ENCODE data around the gene L3HYPDH.

L3HYPDH gene

DNA sequence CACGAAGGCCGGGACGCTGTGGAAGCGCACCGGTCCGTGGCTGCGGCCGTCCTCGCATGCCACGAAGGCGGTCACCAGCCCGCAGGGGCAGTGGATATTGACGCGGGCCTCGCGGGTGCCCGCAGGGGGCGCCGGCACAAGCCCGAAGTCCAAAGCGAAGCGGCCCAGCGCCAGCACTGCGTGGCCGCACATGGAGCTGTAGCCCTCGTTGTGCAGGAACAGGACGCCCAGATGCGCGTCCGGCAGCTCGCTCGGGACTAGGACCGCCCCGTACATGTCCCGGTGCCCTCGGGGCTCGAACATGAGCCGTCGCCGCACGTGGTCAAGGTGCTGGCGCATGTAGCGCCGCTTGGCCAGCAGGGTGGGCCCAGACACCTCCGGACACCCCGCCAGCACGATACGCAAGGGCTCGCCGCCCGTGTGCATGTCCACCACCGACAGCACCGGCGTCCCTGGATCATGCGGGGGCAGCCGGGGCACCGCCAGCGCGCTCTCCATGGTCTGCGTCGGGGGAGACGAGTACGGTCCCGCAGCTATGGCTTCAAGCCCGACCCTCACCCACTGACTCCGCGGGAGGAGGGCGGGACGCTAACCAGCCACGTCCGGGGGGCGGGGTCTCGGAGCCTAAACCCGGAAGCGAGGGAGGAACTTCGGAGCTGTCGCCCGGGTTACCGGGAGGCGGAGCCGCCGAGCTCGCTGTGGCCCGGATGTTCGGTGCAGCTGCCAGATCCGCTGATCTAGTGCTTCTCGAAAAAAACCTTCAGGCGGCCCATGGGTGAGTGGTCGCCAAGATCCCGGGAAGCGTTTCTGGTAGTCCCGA lies at the start of gene L3HYPDH, which contains the start of gene JKAMP:
Gene L3HYPDH (minus strand): TSS at position 590 of the 820 bp plus-strand sequence. CDS start 92 bp downstream, at position 498.
Gene JKAMP (plus strand): TSS at position 699 of the 820 bp plus-strand sequence. CDS start 73 bp downstream, at position 772.
- peak; percentile 97 for DNase-seq

DNA sequence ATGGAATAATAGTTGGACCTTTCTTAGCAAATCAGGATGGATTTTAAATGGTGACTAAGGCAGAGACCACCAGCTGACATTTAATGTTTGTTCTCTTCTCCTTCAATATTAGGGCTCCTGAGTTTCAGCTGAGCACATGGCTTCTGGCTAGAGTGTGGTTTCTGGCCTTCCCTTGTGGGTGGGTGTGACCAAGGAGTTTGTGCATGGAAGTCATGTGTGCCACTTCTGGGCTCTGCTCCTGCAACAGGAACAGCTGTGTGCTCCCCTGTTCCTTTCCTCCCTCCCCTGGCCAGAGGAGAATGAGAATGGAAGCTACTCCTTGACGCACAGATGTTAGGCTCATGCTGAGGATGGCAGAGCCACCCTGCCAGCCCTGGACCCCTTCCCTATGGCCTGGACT lies 48.2 kb upstream of the L3HYPDH start:
- DNase-seq = no peak

DNA sequence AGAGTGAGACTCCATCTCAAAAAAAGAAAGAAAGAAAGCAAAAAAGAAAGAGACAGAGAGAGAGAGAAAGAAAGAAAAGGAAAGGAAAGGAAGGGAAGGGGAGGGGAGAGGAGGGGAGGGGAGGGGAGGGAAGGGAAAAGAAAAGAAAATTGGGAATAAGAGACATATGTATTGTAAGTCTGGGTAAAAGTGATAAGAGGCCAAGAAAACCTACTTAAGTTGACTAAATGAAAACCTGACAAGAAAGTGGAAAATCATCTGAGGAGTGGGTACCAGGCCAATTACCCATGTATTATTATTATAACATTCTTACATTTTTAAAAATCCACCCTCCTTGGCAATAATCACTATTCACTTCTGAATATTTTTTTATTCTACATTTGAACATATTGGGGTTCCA lies 46.1 kb upstream of the L3HYPDH start:
- no peak for DNase-seq

DNA sequence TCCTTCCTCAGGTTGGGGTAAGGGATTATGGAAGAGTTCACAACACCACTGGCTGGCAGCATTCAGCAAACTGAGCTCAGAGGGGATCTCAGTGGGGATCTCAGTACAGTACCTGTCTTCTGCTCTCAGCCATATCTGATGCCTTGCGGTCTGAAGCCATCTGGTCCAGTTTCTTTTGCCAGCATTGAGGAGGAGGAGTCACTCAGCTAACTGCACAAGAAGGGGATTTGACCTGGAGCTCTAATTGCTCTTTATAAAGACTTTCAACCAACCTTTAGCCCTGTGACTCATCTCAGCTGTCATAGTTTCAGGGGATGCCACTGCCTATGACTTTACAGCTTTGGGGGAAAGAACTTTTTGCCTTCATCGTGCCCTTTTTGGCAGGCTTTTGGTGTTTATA lies 45.0 kb upstream of the L3HYPDH start:
- peak; percentile 14 for DNase-seq

DNA sequence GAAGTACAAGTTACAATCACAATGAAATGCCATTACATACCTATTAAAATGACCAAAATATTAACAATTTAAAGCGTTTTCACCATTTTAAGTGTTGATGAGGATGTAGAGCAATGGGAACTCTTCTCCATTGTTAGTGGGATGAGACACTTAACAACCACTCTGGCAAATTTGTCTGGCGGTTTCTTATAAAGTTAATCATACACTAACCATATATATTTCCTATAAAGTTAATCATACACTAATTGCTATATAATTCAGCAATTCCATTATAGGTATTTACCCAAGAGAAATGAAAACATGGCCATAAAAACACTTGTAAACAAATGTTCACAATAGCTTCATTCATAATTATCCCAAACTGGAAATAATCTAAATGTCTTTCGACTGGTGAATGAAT lies 36.0 kb upstream of the L3HYPDH start:
- no peak for DNase-seq

DNA sequence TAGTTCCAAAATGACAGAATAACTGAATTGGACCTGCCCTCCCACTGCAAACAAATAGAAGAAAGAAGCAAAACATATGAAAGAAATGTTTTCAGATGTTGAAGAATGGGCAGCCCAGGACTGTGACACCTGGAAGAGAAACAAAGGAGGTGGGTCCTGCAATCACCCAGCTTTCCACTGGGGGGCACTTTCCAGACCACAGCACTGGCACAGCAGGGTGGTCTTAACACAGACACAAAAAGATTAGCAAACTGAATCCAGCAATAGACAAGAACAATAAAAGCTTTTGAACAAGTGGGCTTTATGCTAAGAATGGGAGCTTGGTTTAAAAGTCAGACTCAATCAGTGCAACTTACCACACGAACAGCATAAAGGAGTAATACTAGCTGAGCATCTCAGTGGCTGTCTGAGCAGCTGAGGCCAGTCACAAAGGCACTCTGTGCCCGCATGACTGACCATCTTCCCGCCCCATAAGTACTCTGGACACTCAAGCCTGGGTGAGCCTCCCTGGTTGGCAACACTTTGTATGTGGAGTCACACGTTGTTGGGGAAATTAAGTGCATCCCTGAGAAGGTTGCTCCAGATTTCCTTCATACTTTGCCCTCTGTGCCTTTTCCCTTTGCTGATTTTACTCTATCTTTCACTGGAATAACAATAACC lies 27.8 kb upstream of the L3HYPDH start:
- peak; percentile 59 for DNase-seq

DNA sequence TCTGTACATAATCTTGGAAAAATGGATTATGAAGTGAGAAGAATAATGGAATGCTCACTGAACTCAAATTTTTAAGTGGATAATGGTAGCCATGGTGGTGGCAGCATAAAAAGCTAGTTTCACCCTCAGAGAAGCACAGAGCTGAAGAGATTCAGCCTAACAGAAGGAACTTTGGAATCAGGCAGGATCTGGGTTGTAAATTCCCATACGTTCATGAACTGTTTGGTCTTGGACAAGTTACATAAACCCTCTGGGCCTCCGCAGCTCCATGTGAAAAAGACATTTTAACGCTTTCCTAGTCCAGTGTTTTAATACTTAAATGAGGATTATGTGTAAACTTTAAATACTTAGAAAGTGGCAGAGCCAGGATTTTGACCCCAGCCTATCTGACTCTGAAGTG lies 26.8 kb upstream of the L3HYPDH start:
- no peak for DNase-seq

DNA sequence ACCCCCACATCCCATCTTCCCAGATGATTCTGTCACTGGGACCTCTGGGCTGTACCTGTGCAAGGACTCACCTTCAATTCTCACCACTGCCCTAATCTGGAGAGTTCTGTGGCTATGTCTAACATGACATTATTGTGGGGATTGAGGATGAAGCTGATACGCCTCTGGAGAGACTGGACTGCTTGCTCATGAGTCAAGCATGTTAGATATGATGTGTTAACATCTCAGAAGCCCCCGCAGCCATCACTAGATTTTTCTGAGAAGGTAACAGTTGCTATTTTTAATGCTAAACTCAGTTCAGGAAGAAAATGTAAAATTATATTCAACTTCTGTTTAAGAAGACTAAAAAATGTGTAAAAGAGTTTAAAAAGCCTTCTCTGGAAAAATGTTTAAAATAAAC lies 25.8 kb upstream of the L3HYPDH start:
- no peak for DNase-seq

DNA sequence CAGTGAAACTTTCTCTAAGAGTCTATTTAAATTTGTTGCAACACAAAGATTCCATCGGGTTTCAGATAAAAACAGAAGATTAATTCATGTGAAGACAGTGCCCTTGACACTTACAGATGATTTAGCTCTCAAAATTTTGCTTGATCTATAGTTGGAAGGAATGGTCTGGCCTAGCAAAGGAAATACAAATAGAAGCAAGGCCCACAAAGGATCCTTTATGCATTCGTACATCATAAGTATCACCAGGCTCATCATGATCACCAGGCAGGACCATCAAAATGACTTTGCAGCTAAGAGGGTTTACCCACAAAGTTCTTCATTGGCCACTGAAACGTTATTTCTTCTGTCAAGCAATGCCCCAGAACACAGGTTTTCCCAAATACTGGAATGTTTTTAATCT lies 24.9 kb upstream of the L3HYPDH start:
- no peak for DNase-seq

DNA sequence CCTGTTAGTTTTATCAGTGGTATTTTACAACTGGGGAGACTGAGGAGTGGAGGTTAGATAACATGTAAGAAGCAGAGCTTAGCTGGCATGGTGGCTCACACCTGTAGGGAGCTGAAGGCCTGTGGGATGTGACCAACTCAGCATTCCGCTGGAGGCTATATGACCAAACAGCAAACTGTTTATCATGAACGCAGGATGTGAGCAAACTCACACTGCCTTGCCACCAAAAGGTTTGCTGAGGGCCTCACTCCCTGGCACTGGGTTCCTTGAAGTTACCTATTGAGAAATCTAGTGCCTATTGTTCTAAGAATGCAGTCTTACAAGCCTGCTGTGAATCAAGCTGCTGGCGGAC lies 23.5 kb upstream of the L3HYPDH start:
- no peak for DNase-seq

DNA sequence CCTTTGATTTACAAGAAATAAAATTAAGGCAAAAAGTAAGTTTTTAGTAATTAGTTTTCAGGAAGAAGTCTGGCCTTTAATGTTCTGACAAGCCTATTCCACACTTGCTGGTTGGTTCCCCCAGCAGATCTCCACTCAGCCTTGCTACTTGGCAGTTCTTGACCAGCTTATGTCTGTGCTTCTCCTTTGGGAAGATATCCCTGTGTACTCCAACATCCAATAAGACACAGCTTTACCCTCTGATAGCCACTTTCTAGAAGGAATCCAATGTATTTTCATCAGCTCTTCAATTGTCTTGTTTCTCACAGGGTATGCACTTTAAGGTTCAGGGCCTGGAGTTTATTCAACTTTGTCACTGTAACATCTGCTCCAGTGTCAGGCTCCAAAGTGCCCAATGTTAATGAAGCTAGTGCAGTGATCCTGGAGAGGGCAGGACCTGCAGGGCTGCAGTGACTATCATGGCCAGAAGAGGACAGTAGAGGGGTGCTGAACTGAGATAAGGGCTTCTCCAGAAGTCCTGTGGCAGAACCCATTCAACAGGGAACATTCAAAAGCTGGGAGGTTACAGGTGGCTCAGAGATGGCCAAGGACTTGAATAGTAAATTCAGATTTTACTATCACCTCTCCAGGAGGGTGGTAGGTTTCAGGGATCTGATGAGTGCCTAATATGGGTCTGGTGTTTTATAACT lies 23.0 kb upstream of the L3HYPDH start:
- DNase-seq = peak; percentile 80

DNA sequence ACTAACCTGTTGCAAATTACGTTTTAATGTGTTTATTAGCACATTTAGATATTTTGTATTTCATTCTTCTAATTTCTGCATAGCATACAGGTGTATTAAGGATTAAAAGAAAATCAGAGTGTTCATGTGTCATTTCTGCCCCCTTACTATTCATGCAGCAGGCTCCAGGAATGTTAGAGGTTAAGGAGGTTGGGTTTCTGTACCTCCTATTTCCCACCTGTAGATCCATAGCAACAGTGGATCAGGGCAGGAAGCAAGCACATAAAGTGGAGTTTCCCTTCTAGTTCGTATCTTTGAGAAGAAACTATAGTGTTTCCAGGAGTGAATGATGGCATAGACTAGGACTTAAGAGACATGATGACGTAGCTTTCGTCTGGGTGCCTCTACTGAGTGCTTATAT lies 19.0 kb upstream of the L3HYPDH start:
- DNase-seq = no peak

DNA sequence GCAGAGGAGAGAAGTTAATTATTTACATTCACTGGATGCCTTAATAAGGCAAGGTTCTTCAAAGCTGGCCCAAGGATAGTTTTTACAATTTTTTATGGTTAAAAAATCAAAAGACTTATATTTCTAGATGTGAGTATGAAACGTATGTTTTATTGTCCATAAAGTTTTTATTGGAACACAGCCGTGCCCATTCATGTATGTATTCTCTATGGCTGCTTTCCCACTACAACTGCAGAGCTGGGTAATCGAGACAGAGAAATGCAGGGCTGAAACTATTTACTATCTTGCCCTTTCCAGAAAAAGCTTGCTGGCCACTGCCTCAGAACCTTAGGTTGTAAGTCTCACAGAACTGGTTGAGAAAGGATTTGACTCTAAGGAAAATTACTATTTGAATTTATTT lies 16.5 kb upstream of the L3HYPDH start:
- no peak for DNase-seq

DNA sequence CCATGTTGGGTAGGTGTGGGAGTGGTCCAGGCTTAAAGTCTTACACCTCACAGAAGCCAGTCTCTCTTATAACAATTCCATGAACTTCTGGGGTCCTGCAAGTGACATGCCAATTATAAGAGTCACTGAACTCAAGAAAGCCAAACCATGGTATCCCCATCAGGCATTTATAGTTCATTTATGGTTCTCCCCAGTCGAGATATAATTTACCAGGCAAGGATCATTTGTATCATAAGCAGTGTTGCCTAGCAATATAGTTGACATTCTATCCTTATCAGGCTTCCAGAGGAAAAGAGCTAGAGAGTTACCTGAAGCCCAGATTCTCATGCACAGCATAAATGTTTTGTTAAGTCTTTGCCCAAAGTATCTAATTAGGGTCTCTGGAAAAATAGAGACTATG lies 8.2 kb upstream of the L3HYPDH start:
- DNase-seq = no peak

DNA sequence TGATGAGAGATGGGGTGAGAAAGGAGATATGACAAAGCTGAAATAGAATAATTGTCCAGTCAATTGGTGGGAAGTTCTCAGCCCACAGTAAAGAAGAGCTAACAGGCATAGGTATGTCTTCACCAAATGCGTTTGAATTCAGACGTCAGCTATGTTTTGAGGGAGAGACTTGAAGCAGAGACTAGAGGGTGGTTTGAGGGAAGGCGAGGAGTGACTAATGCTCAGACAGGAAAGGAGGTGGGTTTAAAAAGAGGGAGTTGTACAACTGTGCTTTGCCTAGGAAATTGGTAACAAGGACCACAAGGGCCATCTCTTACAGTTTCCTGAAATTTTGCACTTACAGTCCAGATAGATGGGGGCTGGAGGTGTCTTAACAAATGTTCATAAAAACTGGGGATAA lies 6.5 kb upstream of the L3HYPDH start:
- DNase-seq = no peak

DNA sequence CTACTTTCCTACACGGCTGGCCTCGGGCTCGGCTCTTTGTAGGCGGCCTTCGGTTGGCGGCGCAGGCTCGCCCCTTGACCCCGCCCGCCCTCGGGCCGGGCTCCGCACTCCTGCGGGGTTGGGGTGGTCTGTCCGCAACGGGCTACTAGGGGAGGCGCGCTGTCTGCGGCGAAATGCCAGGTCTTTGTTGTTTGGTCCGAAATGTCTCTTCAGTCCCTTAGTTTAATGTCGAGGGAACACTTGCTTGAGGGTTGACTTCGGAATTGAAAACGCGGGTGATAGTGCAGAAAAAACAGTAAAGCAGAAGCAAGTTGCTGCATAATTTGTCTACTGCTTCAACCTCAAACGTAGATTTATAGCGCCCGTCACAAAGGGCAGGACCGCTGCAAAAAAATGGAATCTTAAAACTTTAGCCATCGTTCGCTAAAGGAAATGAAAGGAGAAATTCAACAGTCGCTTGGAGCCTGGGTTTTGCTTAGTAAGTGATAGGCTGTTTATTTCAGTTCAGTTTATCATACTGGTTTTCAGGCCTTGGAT lies 499 bp upstream of the L3HYPDH start:
- no peak for DNase-seq

DNA sequence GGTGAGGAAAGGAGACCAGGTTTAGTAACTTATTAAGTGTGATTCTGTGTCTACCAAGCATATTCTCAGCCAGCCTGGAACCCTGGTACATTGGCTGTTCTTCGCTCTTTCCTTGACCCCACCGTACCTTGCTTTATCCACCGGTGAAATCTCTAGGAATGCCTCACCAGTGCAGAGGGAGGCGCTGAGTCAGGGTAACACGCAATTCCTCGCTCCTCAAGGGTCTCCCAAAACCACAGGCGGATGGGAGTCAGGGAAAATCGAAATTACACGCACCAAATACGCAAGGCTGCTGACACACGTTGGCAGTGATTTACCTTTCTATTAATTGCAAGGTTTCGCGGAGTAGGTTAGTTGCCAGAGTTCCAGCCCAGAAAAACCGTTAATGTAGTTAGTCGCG lies 845 bp downstream of the L3HYPDH start:
- DNase-seq = peak; percentile 44

DNA sequence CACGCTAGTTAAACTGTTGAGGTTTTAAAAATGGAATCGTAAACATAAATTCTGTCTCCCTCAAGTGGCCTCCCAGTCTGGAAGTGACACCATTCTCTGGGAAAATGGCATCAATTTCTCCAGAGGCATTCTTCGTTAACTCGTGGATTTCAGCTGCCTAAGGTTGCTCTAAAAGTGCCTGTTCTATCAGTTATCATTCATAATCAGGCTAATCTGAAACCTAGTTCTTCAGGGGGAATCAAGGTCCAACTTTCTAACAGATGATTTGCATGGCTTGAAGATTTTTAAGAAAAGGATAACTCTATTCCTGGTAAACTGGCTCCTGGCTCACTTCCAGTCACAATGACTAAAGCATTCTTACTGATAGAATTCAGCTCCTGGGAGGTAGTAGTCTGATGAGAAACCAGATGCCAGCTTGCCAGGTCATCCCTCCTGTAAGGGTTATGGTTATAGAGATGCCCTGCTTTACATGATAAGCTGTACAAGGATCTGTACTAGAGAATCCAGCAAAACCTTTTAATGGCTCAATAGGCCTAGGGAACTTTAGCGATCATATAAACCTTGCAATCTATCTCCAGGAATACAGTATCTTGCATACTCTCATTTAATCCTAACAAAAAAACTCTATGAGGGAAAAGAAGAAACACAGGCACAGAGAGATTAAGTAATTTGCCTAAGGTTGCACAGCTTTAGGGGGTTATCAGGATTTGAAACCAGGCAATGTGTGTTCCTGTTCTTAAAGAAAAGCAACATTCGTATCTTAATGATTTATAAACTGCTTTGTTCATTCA lies 1.5 kb downstream of the L3HYPDH start:
- DNase-seq = no peak

DNA sequence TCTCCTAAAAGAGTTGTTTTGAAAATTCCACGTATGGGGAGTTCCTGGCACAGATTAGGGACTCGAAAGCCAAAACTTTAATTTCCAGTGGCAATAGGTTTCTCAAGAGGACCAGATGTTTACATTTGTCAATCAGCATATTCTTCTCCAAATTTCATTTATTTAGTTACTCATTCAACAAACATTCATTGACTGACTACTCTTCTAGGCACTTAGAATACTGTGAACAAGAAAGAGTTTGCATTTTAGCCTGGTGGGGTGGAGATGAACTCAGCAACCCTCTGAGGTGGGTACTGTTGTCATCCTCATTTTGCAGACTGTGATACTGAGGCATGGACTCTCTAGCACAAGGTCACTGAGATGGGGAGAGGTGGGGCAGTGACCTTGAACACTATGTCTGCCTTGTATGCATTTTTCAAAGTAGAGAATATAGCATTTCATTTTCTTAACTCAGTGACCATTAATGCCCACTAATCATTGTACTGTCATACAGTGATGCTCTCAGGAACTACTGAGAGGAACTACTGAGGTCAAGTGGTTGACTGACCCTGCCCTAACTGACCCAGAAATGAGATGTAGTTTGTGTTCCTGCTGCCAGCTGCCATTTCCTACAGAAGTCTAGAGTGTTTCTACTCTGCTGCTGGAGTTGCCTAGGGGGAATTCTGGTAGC lies 2.2 kb downstream of the L3HYPDH start:
- no peak for DNase-seq

DNA sequence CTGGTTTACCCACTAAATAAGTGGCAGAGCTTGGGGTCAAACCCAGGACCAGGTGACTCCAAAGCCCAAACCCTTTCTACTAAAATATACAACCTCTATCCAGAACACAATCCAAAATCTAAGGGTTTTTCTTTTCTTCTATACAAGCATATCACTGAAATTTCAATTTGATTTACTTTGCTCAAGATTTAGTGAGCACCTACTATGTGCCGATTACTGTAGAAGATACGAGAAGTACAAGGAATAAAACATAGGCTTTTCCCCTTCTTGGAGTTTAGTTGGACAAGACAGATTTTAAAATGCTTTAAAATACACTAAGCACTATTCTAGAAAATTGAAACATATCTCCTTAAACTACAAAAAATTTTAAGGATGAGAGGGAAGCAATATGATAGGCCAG lies 2.8 kb downstream of the L3HYPDH start:
- DNase-seq = no peak

DNA sequence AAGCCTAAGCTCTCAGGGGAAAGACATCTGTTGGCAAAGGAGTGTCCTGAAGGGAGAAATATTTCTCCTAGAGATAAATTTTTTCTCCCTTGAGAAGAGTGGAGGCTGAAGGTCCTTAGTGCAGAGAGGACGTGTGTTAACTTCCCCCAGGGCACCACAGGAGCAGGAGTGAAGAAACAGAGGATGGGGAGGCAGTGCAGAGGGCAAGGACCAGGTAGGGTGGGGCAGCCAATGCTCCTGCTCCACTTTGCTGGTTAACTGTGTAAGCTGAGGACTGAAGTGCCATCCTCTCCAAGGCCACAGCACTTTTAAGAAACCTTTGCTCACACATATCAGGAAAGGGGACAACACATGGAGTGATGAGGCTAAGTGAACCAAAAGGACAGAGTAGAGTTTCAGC lies 4.0 kb downstream of the L3HYPDH start:
- no peak for DNase-seq

DNA sequence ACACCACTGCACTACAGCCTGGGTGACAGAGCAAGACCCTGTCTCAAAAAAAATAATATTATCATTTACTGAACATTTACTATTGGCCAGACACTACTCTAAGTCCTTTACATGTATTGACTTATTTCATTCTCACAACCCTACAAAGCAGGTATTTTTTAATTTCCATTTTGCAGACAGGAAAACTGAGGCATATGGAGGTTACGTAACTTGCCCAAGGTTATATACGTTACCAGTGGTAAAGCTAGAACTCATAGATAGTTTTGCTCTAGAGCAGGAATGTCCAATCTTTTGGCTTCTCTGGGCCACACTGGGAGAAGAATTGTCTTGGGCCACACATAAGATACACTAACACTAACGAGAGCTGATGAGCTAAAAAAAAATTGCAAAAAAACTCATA lies 5.7 kb downstream of the L3HYPDH start:
- DNase-seq = no peak

Measured in NCI-H82 (cell line).